Gastrocnemius medialis (tissue), 4 donors: ENCODE results near the gene PTH2.

ENCODE experiments used
- CTCF ChIP-seq, 5 experiments: fragments of 450-650 bp in 3 of 5; fragments of 200-600 bp in 2 of 5; sonication (generic) in 2 of 5; IDR thresholded peaks in 4 of 5; conservative IDR thresholded peaks in 1 of 5; 1 replicate in 4 of 5; 2 replicates in 1 of 5; pipeline ENCODE4 v1.5.1; 2016 to 2019; ENCODE audit warnings: antibody characterized with exemption in 5 of 5, mild to moderate bottlenecking in 3 of 5, moderate library complexity in 3 of 5
- POLR2A ChIP-seq, 2 donors: fragments of 450-650 bp; IDR thresholded peaks; one replicate each; pipeline ENCODE4 v1.6.1; 2017; ENCODE audit warnings: antibody characterized with exemption in 2 of 2, mild to moderate bottlenecking in 2 of 2, moderate library complexity in 2 of 2

GRCh38 chr19:49407079-49407478, 16.2 kb downstream of the PTH2 start:
- no peak for TF ChIP-seq CTCF (IDR thresholded peaks at IDR 0.05 in 4 of 5, conservative IDR thresholded peaks at IDR 0.05 in 1 of 5)
- no peak for TF ChIP-seq POLR2A (IDR thresholded peaks at IDR 0.05)
